IMR-90 (cell line): ENCODE results near the gene B3GAT1.

ENCODE experiments used
- CTCF ChIP-seq: conservative IDR thresholded peaks from 2 replicates; pipeline ENCODE4 v1.5.1; 2012; ENCODE audit warnings: mild to moderate bottlenecking, low read depth, low read length, improper control_type of control experiment
- RAD21 ChIP-seq: IDR thresholded peaks from 2 replicates; pipeline ENCODE4 v1.6.1; 2012; ENCODE audit warnings: low read length, improper control_type of control experiment
- RCOR1 ChIP-seq: IDR thresholded peaks from 2 replicates; pipeline ENCODE4 v1.6.1; 2012; ENCODE audit warnings: mild to moderate bottlenecking, low read length, improper control_type of control experiment; ENCODE audit not compliant: insufficient replicate concordance

GRCh38 chr11:134359646-134360045, 52.4 kb downstream of the B3GAT1 start:
- TF ChIP-seq CTCF, result no peak
- TF ChIP-seq RAD21, result no peak
- TF ChIP-seq RCOR1, result no peak
